Fibroblast of skin of abdomen (primary cell): ENCODE data around the gene PPP3R2.
"Not testable (repeated sequence)": the region's sequence is repeated elsewhere in the genome, so short reads cannot be mapped to it uniquely, and the experiment has no call there.

ENCODE experiments used
- DNase-seq: peaks from one replicate; pipeline ENCODE4 v3.0.0-alpha.2; 2013

Gene PPP3R2

GRCh38 chr9:101587332-101588043 lies 7.3 kb downstream of the PPP3R2 start:
- DNase-seq: peak; percentile 38

DNA sequence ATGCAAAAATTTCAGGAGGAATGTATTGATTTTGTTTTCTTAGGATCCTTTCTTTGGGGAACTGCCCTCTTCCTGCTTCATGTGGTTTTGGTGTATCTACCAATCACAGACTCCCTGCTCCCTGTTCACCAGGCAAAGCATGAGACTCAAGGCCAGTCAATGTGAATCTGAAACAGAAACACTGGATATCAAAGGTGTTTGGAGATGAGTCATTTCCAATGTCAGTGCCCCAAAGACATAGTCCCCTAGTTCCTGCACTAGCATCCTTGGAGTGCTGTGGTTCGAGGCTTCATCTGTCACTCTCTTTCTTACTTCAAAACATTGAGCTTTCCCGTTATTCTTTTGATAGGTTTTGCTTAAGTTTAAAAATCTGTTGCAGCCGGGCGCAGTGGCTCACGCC lies 8.1 kb downstream of the PPP3R2 start:
- DNase-seq: no peak

- DNase-seq: no peak
Observed at GRCh38 chr9:101585740-101586139, 9.0 kb downstream of the PPP3R2 start.

GRCh38 chr9:101582553-101582952 lies 12.2 kb downstream of the PPP3R2 start:
- peak; percentile 92 for DNase-seq

GRCh38 chr9:101579711-101580545 lies 14.8 kb downstream of the PPP3R2 start:
- DNase-seq: no peak

GRCh38 chr9:101578378-101578777 lies 16.4 kb downstream of the PPP3R2 start:
- DNase-seq: no peak

DNA sequence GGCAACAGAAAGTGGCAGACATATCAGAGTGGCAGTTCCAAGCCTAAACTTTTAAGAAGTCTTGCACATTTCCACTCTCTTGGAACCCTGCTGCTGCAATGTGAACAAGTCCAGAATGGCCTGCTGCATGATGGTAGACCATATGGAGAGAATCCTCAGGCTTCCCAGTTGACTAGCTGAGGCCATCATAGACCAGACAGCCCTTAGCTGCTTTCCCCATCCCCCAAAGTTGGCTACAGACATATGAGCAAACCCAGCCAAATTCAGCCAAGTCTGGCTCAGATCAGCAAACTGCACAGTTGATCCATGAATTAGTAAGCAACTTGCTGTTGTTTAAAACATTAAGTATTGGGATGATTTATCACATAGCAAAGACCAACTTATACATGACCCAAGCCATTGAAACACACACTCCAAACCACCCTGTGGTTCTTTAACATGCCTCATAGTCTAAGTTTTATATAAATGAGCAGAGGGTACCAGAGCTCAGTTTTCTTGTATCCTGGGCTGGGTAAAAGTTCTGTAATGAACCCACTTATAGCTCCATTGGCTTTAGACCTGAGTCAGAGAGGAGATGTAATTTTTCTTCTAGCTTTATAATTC lies 19.9 kb downstream of the PPP3R2 start:
- DNase-seq: peak; percentile 42

DNA sequence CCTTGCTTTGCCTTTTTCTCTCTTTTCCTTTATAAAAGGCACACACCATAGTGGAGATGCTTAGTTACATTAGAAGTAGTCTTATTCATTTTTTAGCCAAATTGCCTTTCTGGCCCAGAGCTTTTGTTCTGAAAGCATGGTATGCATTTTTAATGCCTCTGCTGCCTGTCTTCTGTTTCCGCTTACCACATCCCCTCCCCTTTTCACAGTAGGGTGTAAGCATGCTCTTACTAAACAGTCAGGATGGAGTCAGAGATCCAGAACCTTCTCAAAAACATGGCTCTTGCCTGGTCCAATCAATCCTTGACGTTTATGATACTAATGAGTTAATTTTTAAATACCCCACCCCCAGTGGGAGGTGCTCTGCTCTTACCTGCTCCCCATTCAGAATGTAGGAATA lies 22.5 kb downstream of the PPP3R2 start:
- no peak for DNase-seq

GRCh38 chr9:101571114-101571513 lies 23.7 kb downstream of the PPP3R2 start:
- no peak for DNase-seq

- DNase-seq: no peak
Observed at GRCh38 chr9:101569741-101570501, 24.8 kb downstream of the PPP3R2 start.

DNA sequence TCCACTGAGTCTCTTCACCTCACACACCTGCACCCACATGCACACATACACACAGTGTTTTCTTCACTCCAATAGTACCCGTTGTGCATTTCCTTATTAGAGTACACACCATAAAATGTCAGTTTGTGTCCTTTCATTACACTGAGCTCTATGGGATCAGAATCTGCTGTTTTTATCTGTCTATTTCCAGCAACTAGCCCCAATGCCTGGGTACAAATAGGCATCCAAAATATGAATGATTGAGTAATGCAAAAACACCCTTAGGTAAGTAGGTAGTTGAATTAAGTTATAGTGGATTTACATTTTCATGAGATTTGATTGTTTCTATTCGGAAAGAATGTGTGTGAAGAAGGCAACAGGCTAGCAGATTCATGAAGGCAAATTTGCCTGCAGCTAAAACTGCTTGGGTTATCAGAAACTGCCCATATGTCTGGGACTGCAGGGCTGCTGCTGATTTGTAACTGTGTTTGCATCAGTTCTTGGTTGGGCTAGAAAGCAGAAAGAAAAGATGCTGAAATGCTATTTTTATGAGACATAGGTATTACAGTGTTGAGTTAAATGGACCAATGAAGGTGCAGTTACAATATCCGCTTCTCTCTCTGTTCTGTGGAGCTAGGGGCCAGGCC lies 26.9 kb downstream of the PPP3R2 start:
- no peak for DNase-seq

GRCh38 chr9:101566904-101567724 lies 27.7 kb downstream of the PPP3R2 start:
- DNase-seq: peak; percentile 40

GRCh38 chr9:101564252-101564651 lies 30.5 kb downstream of the PPP3R2 start:
- DNase-seq: no peak

GRCh38 chr9:101562966-101563365 lies 31.8 kb downstream of the PPP3R2 start:
- no peak for DNase-seq

DNA sequence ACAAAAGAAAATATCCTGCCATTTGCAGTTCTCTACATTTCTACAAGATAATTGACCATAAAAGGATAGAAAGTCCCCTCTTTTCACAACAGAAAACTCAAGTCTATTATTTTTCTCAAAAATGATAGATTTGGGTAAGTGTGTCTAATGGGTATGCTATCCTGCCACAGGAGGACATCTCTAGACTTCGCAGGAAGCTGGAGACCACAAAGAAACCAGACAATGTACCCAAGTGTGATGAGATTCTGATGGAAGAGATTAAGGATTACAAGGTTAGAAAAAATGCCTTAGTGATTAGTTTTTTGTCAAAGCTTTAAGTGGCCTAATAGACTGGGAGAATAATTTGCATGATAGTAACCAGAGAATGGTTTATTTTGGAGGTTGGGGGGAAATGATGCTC lies 33.0 kb downstream of the PPP3R2 start:
- no peak for DNase-seq

DNA sequence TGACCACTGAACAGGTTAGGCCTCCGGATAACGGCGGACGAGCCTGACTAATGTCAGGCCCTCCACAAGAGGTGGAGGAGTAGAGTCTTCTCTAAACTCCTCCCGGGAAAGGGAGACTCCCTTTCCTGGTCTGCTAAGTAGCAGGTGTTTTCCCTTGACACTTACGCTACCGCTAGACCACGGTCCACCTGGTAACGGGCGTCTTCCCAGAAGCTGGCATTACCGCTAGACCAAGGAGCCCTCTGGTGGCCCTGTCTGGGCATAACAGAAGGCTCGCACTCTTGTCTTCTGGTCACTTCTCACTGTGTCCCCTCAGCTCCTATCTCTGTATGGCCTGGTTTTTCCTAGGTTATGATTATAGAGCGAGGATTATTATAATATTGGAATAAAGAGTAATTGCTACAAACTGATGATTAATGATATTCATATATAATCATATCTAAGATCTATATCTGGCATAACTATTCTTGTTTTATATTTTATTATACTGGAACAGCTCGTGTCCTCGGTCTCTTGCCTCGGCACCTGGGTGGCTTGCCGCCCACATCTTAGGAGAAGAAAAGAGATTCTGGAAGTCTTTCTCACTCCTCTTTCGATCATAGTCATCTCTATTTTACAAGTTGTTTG lies 45.2 kb downstream of the PPP3R2 start:
- not testable (repeated sequence) for DNase-seq

DNA sequence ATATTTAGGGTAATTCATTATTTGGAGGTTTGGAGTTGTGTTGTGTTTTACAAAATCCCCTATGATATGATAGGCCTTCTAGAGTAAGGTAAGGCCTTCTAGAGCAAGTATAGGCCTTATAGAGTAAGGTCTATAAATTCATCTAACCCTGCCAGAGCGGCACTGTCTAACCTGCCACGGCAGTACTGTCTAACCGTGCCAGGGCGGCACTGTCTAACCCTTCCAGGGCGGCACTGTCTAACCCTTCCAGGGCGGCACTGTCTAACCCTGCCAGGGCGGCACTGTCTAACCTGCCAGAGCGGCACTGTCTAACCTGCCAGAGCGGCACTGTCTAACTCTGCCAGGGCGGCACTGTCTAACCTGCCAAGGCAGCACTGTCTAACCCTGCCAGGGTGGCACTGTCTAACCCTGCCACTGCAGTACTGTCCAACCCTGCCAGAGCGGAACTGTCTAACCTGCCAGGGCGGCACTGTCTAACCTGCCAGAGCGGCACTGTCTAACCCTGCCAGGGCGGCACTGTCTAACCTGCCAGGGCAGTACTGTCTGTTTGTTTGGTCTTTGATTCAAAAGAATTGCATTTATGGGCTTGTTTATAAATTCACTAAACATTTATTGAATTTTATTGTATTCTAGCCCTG lies 51.6 kb downstream of the PPP3R2 start:
- DNase-seq: no peak
